ENCODE results near the gene WDR82.

Gene WDR82

GRCh38 chr3:52306978-52307377 lies 28.5 kb upstream of the WDR82 start:
- no peak for DNase-seq (ENCODE audit: low read depth in 2 of 2)

DNA sequence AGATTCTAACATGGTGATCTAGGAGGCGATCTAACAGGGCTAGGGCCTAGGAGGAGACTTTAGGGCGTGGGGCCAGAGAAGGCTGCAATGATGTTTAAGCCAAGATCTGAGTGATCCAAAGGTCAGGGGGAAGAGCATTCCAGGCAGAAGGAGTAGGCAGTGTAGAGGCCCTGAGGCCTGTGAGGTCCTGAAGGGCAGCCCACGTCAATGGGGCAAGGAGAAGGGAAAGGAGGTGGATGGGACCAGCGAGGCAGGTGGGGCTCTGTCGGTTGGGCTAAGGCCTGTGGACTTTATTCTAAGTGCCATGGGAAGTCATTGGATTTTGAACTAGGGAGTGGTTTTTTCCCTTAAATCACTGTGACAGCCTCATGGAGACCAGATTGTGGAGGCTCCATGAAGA lies 27.5 kb upstream of the WDR82 start:
- no peak for DNase-seq (ENCODE audit: low read depth in 2 of 2)

GRCh38 chr3:52303811-52304210 lies 25.4 kb upstream of the WDR82 start:
- no peak for DNase-seq (ENCODE audit: low read depth in 2 of 2)

DNA sequence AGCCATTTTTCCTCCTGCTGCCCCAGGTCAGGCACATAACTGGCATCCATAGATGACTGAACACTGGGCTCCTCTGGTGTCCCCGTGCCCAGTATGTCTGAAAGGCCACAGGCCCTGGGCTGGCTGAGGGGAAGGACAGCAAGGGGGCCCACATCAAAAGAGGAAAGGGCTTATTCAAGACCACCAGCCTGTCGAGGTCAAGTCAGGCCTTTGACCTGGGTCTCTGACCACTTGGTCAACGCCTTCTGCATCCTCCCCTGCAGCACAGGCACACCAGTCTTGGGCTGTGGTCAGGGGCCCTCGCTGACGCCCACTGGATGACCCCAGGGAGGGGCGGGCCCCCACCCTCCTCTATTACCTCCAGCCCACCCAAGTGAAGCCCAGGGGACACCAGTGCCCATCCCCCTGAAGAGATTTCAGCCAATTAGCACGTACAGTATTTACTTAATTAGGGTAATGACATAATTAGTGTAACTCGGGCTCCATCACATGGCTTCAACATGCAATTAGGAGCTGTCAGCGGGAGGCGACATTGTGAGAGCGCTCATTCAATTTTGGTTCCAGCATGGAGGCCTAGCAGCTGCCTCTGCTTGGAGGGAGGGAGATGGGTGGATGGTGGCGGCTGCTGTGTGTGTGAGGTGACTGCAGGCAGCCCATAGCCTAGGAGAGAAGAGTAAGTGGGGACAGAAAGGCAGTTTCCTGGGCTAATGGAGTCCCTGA lies 24.1 kb upstream of the WDR82 start:
- no peak for DNase-seq (ENCODE audit: low read depth in 2 of 2)

GRCh38 chr3:52299879-52300611 lies 21.6 kb upstream of the WDR82 start:
- no peak for DNase-seq (ENCODE audit: low read depth in 2 of 2)

DNA sequence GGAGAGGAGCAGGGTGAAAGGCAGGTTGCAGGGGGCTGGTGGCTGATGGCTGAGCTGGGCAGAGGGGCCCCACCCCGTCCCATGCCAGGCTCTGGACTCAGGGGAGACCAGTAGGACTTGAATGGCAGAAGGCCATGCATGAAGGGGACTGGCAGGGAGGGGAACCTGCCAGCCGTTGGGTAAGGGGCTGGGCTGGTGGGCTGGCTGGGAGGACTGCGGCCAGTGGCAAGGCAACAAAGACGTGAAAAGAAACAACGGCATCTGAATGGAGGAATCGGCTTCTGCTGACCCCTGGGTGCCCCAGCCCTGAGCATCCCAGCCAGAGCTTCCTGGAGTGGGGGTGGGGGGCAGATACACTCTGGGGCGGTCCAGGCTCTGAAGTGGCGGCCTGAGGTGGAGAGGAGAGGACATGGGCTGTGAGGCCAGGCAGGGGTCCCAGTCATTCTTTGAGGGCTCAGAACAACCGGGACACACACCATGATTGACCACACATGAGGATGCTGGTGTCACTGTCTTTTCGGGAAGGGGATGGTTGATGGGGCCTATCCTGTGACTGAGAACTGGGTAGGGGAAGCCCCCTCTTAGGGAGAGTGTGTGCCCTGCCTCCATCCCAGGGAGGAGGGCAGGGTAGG lies 20.9 kb upstream of the WDR82 start:
- no peak for DNase-seq (ENCODE audit: low read depth in 2 of 2)

GRCh38 chr3:52298149-52299098 lies 20.0 kb upstream of the WDR82 start:
- no peak for DNase-seq (ENCODE audit: low read depth in 2 of 2)

GRCh38 chr3:52297242-52298148 lies 19.0 kb upstream of the WDR82 start:
- DNase-seq (ENCODE audit: low read depth in 2 of 2), result no peak

GRCh38 chr3:52295671-52296208 lies 17.3 kb upstream of the WDR82 start:
- DNase-seq (ENCODE audit: low read depth in 2 of 2), result no peak

DNA sequence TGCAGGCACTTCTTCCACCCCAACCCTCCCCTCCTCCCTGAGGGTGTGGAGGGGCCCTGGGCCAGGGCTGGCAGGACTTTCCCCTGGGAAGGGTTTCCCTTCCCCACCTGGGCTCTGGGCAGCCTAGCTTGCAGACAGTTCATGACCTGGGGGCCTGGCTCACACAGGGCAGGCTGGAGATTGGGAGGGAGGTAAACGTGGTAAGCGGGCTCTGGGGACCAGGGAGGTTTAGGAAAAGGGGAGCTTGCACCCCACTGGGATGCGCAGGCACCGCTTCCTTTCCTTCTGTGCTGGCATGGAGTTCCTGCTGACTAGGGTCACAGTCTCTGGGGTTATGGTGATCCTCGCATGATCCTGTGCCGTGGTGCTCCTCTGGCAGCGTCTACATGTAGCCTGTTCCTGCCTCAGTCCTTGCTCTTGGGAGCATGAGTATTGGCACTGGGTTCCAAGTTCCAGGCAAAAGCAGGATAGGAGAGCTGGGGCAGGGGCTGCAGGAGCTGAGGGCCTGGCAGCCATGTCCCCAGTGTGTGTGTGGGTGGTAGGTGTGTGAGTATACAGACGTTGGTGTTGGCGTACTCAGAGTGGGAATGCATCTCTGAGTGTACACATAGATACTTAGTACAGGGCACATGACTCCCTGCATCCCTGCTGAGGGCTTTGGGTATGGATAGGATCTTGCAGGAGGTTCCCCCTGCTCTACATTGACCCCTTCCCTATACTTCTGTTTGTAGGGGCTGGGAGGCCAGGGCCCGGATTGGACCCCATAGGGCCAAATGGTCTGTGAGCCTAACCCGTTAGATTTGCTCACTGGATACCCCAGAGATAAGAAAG lies 16.1 kb upstream of the WDR82 start:
- DNase-seq (ENCODE audit: low read depth in 2 of 2), result no peak

GRCh38 chr3:52293491-52294319 lies 15.3 kb upstream of the WDR82 start:
- no peak for DNase-seq (ENCODE audit: low read depth in 2 of 2)

DNA sequence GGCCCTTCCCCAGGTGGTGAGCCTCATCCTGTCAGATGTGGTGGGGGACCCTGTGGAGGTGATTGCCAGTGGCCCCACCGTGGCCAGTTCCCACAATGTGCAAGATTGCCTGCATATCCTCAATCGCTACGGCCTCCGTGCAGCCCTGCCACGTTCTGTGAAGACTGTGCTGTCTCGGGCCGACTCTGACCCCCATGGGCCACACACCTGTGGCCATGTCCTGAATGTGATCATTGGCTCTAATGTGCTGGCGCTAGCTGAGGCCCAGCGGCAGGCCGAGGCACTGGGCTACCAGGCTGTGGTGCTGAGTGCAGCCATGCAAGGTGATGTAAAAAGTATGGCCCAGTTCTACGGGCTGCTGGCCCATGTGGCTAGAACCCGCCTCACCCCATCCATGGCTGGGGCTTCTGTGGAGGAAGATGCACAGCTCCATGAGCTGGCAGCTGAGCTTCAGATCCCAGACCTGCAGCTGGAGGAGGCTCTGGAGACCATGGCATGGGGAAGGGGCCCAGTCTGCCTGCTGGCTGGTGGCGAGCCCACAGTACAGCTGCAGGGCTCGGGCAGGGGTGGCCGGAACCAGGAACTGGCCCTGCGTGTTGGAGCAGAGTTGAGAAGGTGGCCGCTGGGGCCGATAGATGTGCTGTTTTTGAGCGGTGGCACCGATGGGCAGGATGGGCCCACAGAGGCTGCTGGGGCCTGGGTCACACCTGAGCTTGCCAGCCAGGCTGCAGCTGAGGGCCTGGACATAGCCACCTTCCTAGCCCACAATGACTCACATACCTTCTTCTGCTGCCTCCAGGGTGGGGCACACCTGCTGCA lies 14.0 kb upstream of the WDR82 start:
- no peak for DNase-seq (ENCODE audit: low read depth in 2 of 2)

DNA sequence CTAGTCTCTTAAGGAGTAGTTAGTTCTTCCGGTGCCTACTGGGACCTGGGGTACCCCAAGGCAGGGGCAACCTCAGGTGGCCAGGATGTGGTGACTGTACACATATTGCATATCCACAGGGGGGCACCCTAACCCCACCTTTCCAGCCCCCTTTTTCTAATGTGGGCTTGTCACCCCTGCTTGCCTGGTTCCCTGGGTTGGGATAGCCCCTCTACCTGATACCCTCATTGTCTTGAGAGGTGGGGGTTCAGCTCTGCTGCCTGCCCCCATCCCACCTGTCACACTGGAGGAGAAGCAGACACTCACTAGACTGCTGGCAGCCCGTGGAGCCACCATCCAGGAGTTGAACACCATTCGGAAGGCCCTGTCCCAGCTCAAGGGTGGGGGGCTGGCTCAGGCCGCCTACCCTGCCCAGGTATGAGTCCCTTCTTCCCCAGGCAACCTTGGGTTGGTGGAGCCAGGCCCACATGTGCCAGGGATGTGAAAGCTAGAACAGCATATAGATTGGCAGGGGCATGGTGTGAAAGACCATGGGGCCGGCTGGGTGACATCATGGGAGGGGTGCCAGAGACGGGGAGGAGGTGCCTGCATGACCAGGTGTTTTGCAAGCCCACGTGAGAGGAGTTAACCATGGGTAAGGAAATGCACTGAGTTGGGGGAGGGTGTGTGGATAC lies 13.2 kb upstream of the WDR82 start:
- peak in 1 of 2 donors; percentile 15 for DNase-seq (ENCODE audit: low read depth in 2 of 2)

DNA sequence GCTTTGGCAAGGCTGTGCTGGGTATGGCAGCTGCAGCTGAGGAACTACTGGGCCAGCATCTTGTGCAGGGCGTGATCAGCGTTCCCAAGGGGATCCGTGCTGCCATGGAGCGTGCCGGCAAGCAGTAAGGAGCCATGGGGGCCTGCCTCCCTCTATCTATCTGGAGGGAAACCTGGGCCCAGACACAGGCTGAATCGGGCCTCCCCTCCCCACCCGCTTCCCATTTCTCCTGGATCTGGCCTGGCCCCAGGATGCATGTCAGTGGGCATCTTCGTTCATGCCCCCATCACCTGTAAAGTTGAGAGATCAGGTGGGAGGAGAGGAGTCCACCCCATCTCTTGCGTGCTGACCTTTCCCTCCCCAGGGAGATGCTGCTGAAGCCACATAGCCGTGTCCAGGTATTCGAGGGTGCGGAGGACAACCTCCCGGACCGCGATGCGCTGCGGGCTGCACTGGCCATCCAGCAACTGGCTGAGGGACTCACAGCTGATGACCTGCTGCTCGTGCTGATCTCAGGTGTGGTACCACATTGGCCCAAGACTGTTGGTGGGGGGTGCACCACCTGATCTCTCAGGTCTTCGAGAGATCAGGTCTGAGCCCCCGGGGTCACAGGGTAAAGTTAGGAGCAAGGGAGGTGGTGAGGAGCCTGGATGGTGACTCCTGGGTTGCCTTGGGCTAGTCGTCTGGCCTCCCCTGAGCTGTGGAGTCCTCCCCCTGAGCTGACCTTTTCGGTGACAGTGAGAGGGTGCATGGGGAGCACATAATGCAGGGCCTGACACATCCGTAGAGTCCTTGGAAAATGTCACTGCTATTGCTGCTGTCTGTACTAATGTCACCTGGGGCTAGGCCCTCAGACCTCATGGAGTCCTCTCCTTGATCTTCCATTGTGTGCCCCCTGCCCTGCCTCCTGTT lies 12.4 kb upstream of the WDR82 start:
- DNase-seq (ENCODE audit: low read depth in 2 of 2), result no peak

GRCh38 chr3:52289747-52290595 lies 11.5 kb upstream of the WDR82 start:
- DNase-seq (ENCODE audit: low read depth in 2 of 2), result no peak
